A673 (cell line): Measurements from ENCODE around the gene CUBN. TPM values are rescaled to one million over a fixed set of nuclear protein-coding genes. Genes with fewer than 3 reads are reported as not detected.

Experiments used
- BruUV-seq: library from RNA; stranded (reverse); fragments of 400-500 nt; replicated peaks from 2 replicates; lab custom pipeline; 2021; lab: Mats Ljungman, UMichigan
- CTCF ChIA-PET: fragments of 300-600 bp; sonication (Branson Sonifier 250); formaldehyde crosslinking; loops from one replicate; lab custom pipeline; 2022; ENCODE audit warnings: antibody characterized with exemption; lab: Charles Lee
- POLR2A ChIA-PET: fragments of 300-600 bp; sonication (Branson Sonifier 250); formaldehyde crosslinking; loops from one replicate; lab custom pipeline; 2022; ENCODE audit warnings: antibody characterized with exemption; ENCODE audit not compliant: low non-redundant PET; lab: Charles Lee
- DNase-seq: peaks from one replicate; pipeline ENCODE4 v3.0.0-alpha.2; 2015; ENCODE audit warnings: low spot score
- H3K27ac ChIP-seq: fragments of 200-600 bp; sonication (generic); 2 replicates; pipeline ENCODE4 v1.5.1; 2016; ENCODE audit warnings: mixed run types, low read depth, mild to moderate bottlenecking, mixed read lengths, antibody characterized with exemption, low read length; ENCODE audit not compliant: poor library complexity, severe bottlenecking
- H3K27me3 ChIP-seq: fragments of 200-600 bp; sonication (generic); replicated peaks from 2 replicates; pipeline ENCODE4 v1.6.1; 2017; ENCODE audit warnings: mixed run types, low read depth, mild to moderate bottlenecking, mixed read lengths, antibody characterized with exemption, low read length; ENCODE audit not compliant: insufficient read depth, poor library complexity
- H3K36me3 ChIP-seq: fragments of 200-600 bp; sonication (generic); 2 replicates; pipeline ENCODE4 v1.6.1; 2016; ENCODE audit warnings: mixed run types, mild to moderate bottlenecking, mixed read lengths, antibody characterized with exemption, low read length; ENCODE audit not compliant: insufficient read depth, poor library complexity, severe bottlenecking
- H3K4me1 ChIP-seq: fragments of 200-600 bp; sonication (generic); 2 replicates; pipeline ENCODE4 v1.6.1; 2017; ENCODE audit warnings: mixed run types, mild to moderate bottlenecking, mixed read lengths, antibody characterized with exemption, low read length; ENCODE audit not compliant: insufficient read depth, poor library complexity, severe bottlenecking
- H3K4me3 ChIP-seq: fragments of 200-600 bp; sonication (generic); 2 replicates; pipeline ENCODE4 v1.5.1; 2016; ENCODE audit warnings: low read depth, mixed run types, mild to moderate bottlenecking, mixed read lengths, low read length; ENCODE audit not compliant: poor library complexity, severe bottlenecking
- H3K9me3 ChIP-seq: fragments of 200-600 bp; sonication (generic); 2 replicates; pipeline ENCODE4 v1.6.1; 2016; ENCODE audit warnings: mixed run types, low read depth, mild to moderate bottlenecking, mixed read lengths, antibody characterized with exemption, low read length; ENCODE audit not compliant: poor library complexity, severe bottlenecking
- EZH2 ChIP-seq: fragments of 200-600 bp; sonication (generic); IDR thresholded peaks from 2 replicates; pipeline ENCODE4 v1.6.1; 2017; ENCODE audit warnings: borderline replicate concordance, low read depth, mild to moderate bottlenecking, mixed read lengths, antibody characterized with exemption, low read length; ENCODE audit not compliant: poor library complexity, severe bottlenecking
- intact Hi-C: fragments of 100-400 bp; cut with micrococcal nuclease; formaldehyde crosslinking; loops from one replicate; pipeline ENCODE4 v1.10.0; 2022; ENCODE audit not compliant: unreplicated experiment
- total RNA-seq: library from RNA; stranded (reverse); gene quantifications from 2 replicates; pipeline ENCODE4 v1.2.3, GENCODE V29; 2021
- TF ChIP-seq, protein P1 (sequence below): fragments of 300-800, 200-600 bp; sonication (generic); conservative IDR thresholded peaks from 2 replicates; pipeline ENCODE4 v1.5.1; 2017; ENCODE audit warnings: low read depth, mild to moderate bottlenecking, antibody characterized with exemption, low read length, moderate library complexity, mixed read lengths

Gene CUBN
- total RNA-seq, 1 experiment from 2014 or later, result 3.4 TPM

DNA sequence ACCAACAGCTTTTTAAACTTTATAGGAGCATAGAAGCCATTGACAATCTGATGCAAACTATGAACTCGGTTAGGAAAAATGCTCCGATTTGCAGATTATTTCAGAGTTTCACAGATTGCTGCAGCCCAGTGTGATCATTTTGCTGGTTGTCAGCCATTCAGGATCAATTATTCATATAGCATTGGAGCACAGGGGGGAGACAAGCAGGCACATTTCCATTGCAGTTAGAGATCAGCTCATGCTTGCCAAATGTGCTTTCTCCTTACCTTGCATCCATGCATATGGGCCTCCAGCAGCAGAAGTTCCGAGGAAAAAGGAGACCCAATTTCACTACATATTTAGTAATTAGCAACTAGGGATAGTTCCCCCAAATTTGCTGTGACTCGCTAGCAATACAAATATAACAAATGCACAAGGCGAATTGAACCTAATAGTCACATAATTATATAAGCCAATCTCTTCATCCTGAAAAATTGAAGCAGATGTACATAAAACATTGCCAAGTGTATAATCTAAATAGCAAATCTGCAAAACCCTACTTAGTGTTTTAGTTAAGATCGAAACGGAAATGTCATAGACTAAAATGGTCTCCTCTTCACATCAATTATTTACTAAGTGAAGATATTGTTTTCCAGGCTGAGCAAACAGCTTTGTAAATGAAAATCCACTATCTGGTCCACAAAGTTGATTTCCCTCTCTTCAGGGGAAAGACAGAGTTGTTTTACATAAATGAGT is 262.9 kb downstream of the CUBN start:
- DNase-seq, result no peak
- ChIA-PET POLR2A (interaction anchor here (0.8 kb wide), 1 partner anchor 855 kb away, joined by 5 read pairs; no protein-coding TSS in a partner anchor), CTCF (no interaction called here)
- TF ChIP-seq, protein P1, sequence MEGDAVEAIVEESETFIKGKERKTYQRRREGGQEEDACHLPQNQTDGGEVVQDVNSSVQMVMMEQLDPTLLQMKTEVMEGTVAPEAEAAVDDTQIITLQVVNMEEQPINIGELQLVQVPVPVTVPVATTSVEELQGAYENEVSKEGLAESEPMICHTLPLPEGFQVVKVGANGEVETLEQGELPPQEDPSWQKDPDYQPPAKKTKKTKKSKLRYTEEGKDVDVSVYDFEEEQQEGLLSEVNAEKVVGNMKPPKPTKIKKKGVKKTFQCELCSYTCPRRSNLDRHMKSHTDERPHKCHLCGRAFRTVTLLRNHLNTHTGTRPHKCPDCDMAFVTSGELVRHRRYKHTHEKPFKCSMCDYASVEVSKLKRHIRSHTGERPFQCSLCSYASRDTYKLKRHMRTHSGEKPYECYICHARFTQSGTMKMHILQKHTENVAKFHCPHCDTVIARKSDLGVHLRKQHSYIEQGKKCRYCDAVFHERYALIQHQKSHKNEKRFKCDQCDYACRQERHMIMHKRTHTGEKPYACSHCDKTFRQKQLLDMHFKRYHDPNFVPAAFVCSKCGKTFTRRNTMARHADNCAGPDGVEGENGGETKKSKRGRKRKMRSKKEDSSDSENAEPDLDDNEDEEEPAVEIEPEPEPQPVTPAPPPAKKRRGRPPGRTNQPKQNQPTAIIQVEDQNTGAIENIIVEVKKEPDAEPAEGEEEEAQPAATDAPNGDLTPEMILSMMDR, result no peak
- TF ChIP-seq EZH2, result no peak
- intact Hi-C loops, result no loop called here
- H3K36me3 ChIP-seq, result no peaks in the 10 kb centered on the region
- H3K9me3 ChIP-seq, result no peaks in the 10 kb centered on the region
- no peak overlapping the region for H3K4me3 ChIP-seq
- H3K27ac ChIP-seq, result no peak overlapping the region
- H3K27me3 ChIP-seq, result no peaks in the 10 kb centered on the region
- peaks cover 19% of the 10 kb centered on the region for H3K4me1 ChIP-seq
- no TSS peak for BruUV-seq

DNA sequence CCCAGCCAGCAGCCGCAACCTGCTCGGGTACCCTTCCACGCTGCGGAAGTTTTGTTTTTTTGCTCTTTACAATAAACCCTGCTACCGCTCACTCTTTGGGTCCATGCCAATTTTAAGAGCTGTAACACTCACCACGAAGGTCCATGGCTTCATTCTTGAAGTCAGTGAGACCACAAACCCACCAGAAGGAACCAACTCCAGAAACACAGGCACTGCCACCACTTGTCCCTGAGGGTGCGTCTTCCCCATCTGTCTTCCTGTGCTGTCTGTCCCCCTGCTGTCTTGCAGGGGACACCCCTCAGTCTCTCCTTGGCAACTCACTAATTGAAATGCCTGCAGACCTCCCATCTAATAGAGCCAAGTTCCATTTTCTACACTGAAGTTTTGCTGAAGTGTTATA is 263.8 kb downstream of the CUBN start:
- Histone ChIP-seq H3K36me3 (no peaks in the 10 kb centered on the region), H3K27ac (no peak overlapping the region), H3K4me1 (peaks cover 19% of the 10 kb centered on the region), H3K27me3 (no peaks in the 10 kb centered on the region), H3K4me3 (no peak overlapping the region), H3K9me3 (no peaks in the 10 kb centered on the region)
- intact Hi-C loops, result no loop called here
- TF ChIP-seq, protein P1, result no peak
- TF ChIP-seq EZH2, result no peak
- BruUV-seq, result no TSS peak
- ChIA-PET CTCF (no interaction called here), POLR2A (no interaction called here)
- DNase-seq, result no peak

DNA sequence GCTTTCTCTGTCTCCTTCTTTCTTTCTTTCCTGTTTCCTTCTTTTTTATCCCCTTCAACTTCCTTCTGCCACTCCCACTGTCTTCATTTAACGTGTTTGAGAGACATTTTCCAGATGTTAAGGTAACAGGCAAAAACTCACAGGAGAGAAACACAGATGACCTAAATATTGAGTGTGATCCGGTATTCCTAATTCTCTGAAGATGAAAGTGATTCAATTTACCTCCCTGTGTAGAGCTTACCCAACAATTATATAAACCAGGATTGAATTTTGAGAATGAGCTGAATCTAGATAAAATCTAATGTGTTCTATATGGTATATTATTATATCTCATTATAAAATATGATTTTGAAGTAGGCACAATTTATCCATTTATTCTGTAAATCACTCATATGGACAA is 265.8 kb downstream of the CUBN start:
- ChIA-PET CTCF (no interaction called here), POLR2A (no interaction called here)
- Histone ChIP-seq H3K4me3 (no peak overlapping the region), H3K9me3 (no peaks in the 10 kb centered on the region), H3K27me3 (no peaks in the 10 kb centered on the region), H3K27ac (no peak overlapping the region), H3K36me3 (no peaks in the 10 kb centered on the region), H3K4me1 (peaks cover 19% of the 10 kb centered on the region)
- no peak for TF ChIP-seq EZH2
- TF ChIP-seq, protein P1, result no peak
- no peak for DNase-seq
- intact Hi-C loops, result no loop called here
- BruUV-seq, result no TSS peak
